22Rv1 (cell line): ENCODE measurements around the gene DMAC2.

ENCODE experiments used
- CTCF ChIP-seq: fragments of 450-650 bp; IDR thresholded peaks from 2 replicates; pipeline ENCODE4 v1.5.1; 2017; ENCODE audit warnings: mild to moderate bottlenecking
- ZFX ChIP-seq: fragments of 450-650 bp; IDR thresholded peaks from 2 replicates; pipeline ENCODE4 v1.6.1; 2017; ENCODE audit warnings: antibody characterized with exemption, borderline replicate concordance

- TF ChIP-seq ZFX (no peak), CTCF (no peak)
These were observed 40.6 kb upstream of the DMAC2 start for GRCh38 chr19:41480336-41480735.
